Spleen (tissue), 11 donors: ENCODE data around the gene PACRG. TPM values are rescaled to one million over a fixed set of nuclear protein-coding genes. Genes with fewer than 3 reads are reported as not detected.

Source experiments
- DNase-seq: peaks from one replicate; pipeline ENCODE4 v3.0.0-alpha.2; 2020
- H3K27ac ChIP-seq, 8 donors: fragments of 200-600 bp; sonication (generic) in 7 of 8; 1 replicate in 4 of 8; 2 replicates in 4 of 8; pipeline versions ENCODE4 v1.5.0 to v1.8.0; 2016 to 2021; ENCODE audit warnings: inconsistent platforms in 4 of 8, mild to moderate bottlenecking in 4 of 8, moderate library complexity in 1 of 8
- H3K27me3 ChIP-seq, 7 donors: fragments of 200-600 bp; sonication (generic) in 6 of 7; replicated peaks in 1 of 7; 1 replicate in 4 of 7; 2 replicates in 3 of 7; pipeline versions ENCODE4 v1.5.0 to v1.8.0; 2016 to 2021; ENCODE audit warnings: inconsistent platforms in 3 of 7, mild to moderate bottlenecking in 1 of 7
- H3K36me3 ChIP-seq, 6 donors: fragments of 200-600 bp; sonication (generic) in 5 of 6; 1 replicate in 4 of 6; 2 replicates in 2 of 6; pipeline versions ENCODE4 v1.5.0 to v1.8.0; 2016 to 2021; ENCODE audit warnings: inconsistent platforms in 2 of 6
- H3K4me1 ChIP-seq, 6 donors: fragments of 200-600 bp; sonication (generic) in 5 of 6; 1 replicate in 3 of 6; 2 replicates in 3 of 6; pipeline versions ENCODE4 v1.5.0 to v1.8.0; 2016 to 2021; ENCODE audit warnings: inconsistent platforms in 3 of 6
- H3K4me3 ChIP-seq, 8 donors: fragments of 200-600 bp; sonication (generic) in 7 of 8; 1 replicate in 4 of 8; 2 replicates in 4 of 8; pipeline versions ENCODE4 v1.5.0 to v1.8.0; 2016 to 2021; ENCODE audit warnings: inconsistent platforms in 4 of 8, mild to moderate bottlenecking in 4 of 8, moderate library complexity in 2 of 8
- H3K9me3 ChIP-seq, 8 donors: fragments of 200-600 bp; sonication (generic) in 7 of 8; 1 replicate in 4 of 8; 2 replicates in 4 of 8; pipeline versions ENCODE4 v1.5.0 to v1.8.0; 2016 to 2021; ENCODE audit warnings: inconsistent platforms in 4 of 8
- POLR2A ChIP-seq, 3 donors: fragments of 450-650 bp; IDR thresholded peaks; one replicate each; pipeline ENCODE4 v1.5.1; 2017; ENCODE audit warnings: antibody characterized with exemption in 3 of 3, mild to moderate bottlenecking in 1 of 3
- POLR2AphosphoS5 ChIP-seq, 3 donors: sonication (generic); formaldehyde crosslinking; IDR thresholded peaks; one replicate each; pipeline ENCODE4 v1.5.1; 2017; ENCODE audit warnings: antibody characterized with exemption in 3 of 3
- WGBS, 5 donors: extraction: QIAGEN DNeasy Blood & Tissue Kit in 3 of 5; methylation state at CpG; one replicate each; pipeline versions ENCODE4 v1.1.5 to v1.1.7; 2013 to 2018; 5-methylcytosine and 5-hydroxymethylcytosine counted together
- intact Hi-C: fragments of 100-400 bp; cut with DNase I; formaldehyde crosslinking; loops from one replicate; pipeline ENCODE4 v1.15.0; 2023; ENCODE audit warnings: low total_unique reads
- polyA plus RNA-seq, 3 donors: library from polyadenylated mRNA; stranded (reverse); fragments of 200-250 nt; gene quantifications; one replicate each; pipeline ENCODE4 v1.2.1, GENCODE V29; 2013
- total RNA-seq, 7 donors: library from RNA; depleted of rRNA in 3 of 7; stranded (reverse); fragments of >200 nt in 3 of 7; fragmentation: NEBNext Ultra II Directional in 4 of 7; extraction: Animal tissue kit (Norgen Biotek cat#: 25700) in 4 of 7; gene quantifications; one replicate each; pipeline versions ENCODE4 v1.1.0 to v1.2.1, GENCODE V29; 2016 to 2021
- TF ChIP-seq, protein P1 (sequence below), 11 experiments: fragments of 200-600 bp in 7 of 11; fragments of 450-650 bp in 4 of 11; sonication (generic) in 4 of 11; IDR thresholded peaks in 8 of 11; conservative IDR thresholded peaks in 3 of 11; 1 replicate in 7 of 11; 2 replicates in 4 of 11; pipeline versions ENCODE4 v1.4.0 to v1.8.0; 2016 to 2021; ENCODE audit warnings: antibody characterized with exemption in 11 of 11, inconsistent platforms in 4 of 11, mild to moderate bottlenecking in 1 of 11
- donor health status: healthy with polysubstance abuse.
- donor health status: DM: no; HTN: no; CAD: no; lungs with moderate emphysema.
- donor health status: DM: no; HTN: no; CAD: no.
- donor health status: Bipolar disorder and iron deficiency.
- donor health status: healthy.
- donor health status: DM: no; HTN: no; CAD: no.
- donor health status: DM: yes; HTN: yes; CAD: no.

The PACRG gene
- total and polyA plus RNA-seq, 10 donors = 0.32 to 2.0 (median 1.0) TPM; not detected in 5

DNA sequence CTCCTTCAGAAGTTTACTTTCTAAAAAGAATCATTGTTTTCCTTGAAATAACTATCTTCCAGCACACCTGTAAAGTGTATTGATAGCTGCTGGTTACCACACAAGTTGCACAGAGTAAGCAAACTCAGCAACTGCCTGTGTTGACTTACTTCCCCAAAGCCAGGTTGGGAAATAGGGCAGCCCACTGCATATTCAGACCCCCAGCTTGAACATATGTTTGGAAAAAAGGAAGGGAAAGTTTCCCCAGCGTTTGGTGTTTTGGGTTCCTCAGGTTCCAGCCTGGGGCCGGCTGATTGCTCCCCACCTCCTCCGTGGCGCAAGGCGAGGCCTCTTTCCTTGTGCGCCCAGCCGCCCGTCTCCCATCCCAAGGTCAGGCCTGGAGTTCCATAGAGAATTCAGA lies 616.6 kb downstream of the PACRG start:
- H3K4me1 ChIP-seq = peaks cover 0 to 20% (median 0%) of the 10 kb centered on the region in 6 donors
- DNase-seq = no peak
- no peaks in the 10 kb centered on the region for H3K9me3 ChIP-seq
- no peaks in the 10 kb centered on the region for H3K27me3 ChIP-seq
- H3K36me3 ChIP-seq = no peaks in the 10 kb centered on the region
- H3K4me3 ChIP-seq = no peak overlapping the region
- TF ChIP-seq POLR2A (IDR thresholded peaks at IDR 0.05) = no peak
- TF ChIP-seq, protein P1, sequence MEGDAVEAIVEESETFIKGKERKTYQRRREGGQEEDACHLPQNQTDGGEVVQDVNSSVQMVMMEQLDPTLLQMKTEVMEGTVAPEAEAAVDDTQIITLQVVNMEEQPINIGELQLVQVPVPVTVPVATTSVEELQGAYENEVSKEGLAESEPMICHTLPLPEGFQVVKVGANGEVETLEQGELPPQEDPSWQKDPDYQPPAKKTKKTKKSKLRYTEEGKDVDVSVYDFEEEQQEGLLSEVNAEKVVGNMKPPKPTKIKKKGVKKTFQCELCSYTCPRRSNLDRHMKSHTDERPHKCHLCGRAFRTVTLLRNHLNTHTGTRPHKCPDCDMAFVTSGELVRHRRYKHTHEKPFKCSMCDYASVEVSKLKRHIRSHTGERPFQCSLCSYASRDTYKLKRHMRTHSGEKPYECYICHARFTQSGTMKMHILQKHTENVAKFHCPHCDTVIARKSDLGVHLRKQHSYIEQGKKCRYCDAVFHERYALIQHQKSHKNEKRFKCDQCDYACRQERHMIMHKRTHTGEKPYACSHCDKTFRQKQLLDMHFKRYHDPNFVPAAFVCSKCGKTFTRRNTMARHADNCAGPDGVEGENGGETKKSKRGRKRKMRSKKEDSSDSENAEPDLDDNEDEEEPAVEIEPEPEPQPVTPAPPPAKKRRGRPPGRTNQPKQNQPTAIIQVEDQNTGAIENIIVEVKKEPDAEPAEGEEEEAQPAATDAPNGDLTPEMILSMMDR (IDR thresholded peaks at IDR 0.05 in 8 of 11, conservative IDR thresholded peaks at IDR 0.05 in 3 of 11) = no peak
- no peak for TF ChIP-seq POLR2AphosphoS5 (IDR thresholded peaks at IDR 0.05)
- intact Hi-C loops = no loop called here
- WGBS, 5 donors = 57 to 84% (median 70%) methylated on average over 8 of the region's 8 CpGs
- no peak overlapping the region for H3K27ac ChIP-seq

DNA sequence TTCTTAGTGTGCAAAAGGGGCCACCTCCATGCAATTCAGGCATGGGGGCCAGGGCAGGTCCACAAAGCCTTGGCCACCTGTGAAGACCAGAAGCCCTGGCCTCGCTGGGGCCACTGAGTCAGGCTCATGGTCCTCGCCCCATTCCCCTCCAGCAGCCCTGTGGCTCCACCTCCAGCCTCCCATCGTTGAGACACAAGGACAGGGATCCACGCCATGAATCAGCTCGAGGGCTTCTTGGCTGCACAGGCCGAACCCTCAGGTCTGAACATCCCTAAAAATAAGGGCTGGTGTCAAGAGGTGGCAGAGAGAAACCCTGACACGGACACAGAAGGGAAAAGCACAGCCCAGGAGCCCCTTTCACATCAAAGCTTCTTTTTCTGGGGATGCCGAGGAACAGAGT lies 618.2 kb downstream of the PACRG start:
- H3K27ac ChIP-seq = no peak overlapping the region
- no peak overlapping the region for H3K4me3 ChIP-seq
- intact Hi-C loops = no loop called here
- 81 to 95% (median 85%) methylated on average over 8 of the region's 8 CpGs for WGBS, 5 donors
- no peaks in the 10 kb centered on the region for H3K36me3 ChIP-seq
- no peak for DNase-seq
- TF ChIP-seq, protein P1 (IDR thresholded peaks at IDR 0.05 in 8 of 11, conservative IDR thresholded peaks at IDR 0.05 in 3 of 11) = no peak
- TF ChIP-seq POLR2A (IDR thresholded peaks at IDR 0.05) (no peak), POLR2AphosphoS5 (IDR thresholded peaks at IDR 0.05) (no peak)
- H3K27me3 ChIP-seq = no peaks in the 10 kb centered on the region
- no peaks in the 10 kb centered on the region for H3K9me3 ChIP-seq
- peaks cover 0 to 20% (median 0%) of the 10 kb centered on the region in 6 donors for H3K4me1 ChIP-seq

- intact Hi-C loops = no loop called here
- 86 to 92% (median 87%) methylated on average over 10 to 16 of the region's 16 CpGs for WGBS, 5 donors
- no peaks in the 10 kb centered on the region for H3K36me3 ChIP-seq
- no peak overlapping the region for H3K4me3 ChIP-seq
- peaks cover 0 to 20% (median 0%) of the 10 kb centered on the region in 6 donors for H3K4me1 ChIP-seq
- DNase-seq = no peak
- H3K9me3 ChIP-seq = no peaks in the 10 kb centered on the region
- TF ChIP-seq POLR2A (IDR thresholded peaks at IDR 0.05) (no peak), POLR2AphosphoS5 (IDR thresholded peaks at IDR 0.05) (no peak)
- TF ChIP-seq, protein P1 (IDR thresholded peaks at IDR 0.05 in 8 of 11, conservative IDR thresholded peaks at IDR 0.05 in 3 of 11) = no peak
- no peak overlapping the region for H3K27ac ChIP-seq
- H3K27me3 ChIP-seq = no peaks in the 10 kb centered on the region
Observed at GRCh38 chr6:163346497-163346961, 618.8 kb downstream of the PACRG start.

DNA sequence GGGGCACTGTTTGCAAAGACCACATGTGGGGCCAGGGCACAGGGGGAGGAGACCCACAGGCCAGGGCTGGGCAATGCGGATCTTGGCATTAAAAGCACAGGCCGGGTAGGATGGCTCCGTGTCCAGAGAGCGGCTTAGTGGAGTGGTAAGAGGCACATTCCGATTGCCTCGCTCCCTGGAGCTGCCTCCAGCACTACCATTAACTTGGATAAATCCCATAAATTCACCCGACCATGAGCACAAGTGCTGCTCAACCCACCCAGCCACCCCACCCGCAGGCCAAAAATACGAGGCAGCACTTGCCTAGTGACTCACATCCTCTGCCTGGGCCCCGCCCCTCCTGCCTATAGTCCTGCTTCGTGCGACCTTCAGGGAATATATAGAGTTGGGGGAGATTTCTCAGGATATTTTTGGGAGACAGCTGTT lies 619.3 kb downstream of the PACRG start:
- Histone ChIP-seq H3K4me1 (peaks cover 0 to 20% (median under 1%) of the 10 kb centered on the region in 6 donors), H3K27me3 (no peaks in the 10 kb centered on the region), H3K9me3 (no peaks in the 10 kb centered on the region), H3K4me3 (no peak overlapping the region), H3K27ac (no peak overlapping the region), H3K36me3 (no peaks in the 10 kb centered on the region)
- TF ChIP-seq POLR2A (IDR thresholded peaks at IDR 0.05) (no peak), POLR2AphosphoS5 (IDR thresholded peaks at IDR 0.05) (no peak)
- TF ChIP-seq, protein P1 (IDR thresholded peaks at IDR 0.05 in 8 of 11, conservative IDR thresholded peaks at IDR 0.05 in 3 of 11) = no peak
- no peak for DNase-seq
- 75 to 85% (median 82%) methylated on average over 12 of the region's 12 CpGs for WGBS, 5 donors
- intact Hi-C loops = no loop called here
